Naive thymus-derived CD4-positive, alpha-beta T cell (primary cell): ENCODE results near the gene RPL15. TPM values are rescaled to one million over a fixed set of nuclear protein-coding genes. Genes with fewer than 3 reads are reported as not detected.

Experiments
- polyA plus RNA-seq, 2 donors: library from polyadenylated mRNA; unstranded; fragments of 300-500 nt; fragmentation: Illumina TruSeq; gene quantifications; one replicate each; pipeline ENCODE4 v1.2.3, GENCODE V29; 2021
- total RNA-seq, 6 experiments: library from RNA in 5 of 6; stranded (reverse) in 5 of 6; gene quantifications; 1 replicate in 5 of 6; 2 replicates in 1 of 6; pipeline ENCODE4 v1.2.3 and lab custom pipeline; 2021 to 2026

Gene RPL15
- total and polyA plus RNA-seq, 7 experiments from 2014 or later, result 1,489 to 6,097 (median 2,232) TPM

Other genes with a start within 250 kb of the RPL15 start
- gene UBE2E1, start 111.2 kb upstream of the RPL15 start, total RNA-seq, result 10 to 100 TPM; 59.0 to 80.0 (median 69.2) TPM
- 10 to 100 TPM in 1 of 2 donors, 1 to 10 TPM in 1; 5.2 to 22.1 TPM for gene UBE2E1, start 111.2 kb upstream of the RPL15 start, polyA plus RNA-seq
- gene NKIRAS1, start 142 bp upstream of the RPL15 start, total RNA-seq, result 1 to 10 TPM; 2.2 to 6.4 (median 3.2) TPM
- gene NKIRAS1, start 142 bp upstream of the RPL15 start, polyA plus RNA-seq, result 1 to 10 TPM; 3.6 to 4.3 TPM
- gene NR1D2, start 28.2 kb downstream of the RPL15 start, total RNA-seq, result 10 to 100 TPM in 4 of 5 experiments, 1 to 10 TPM in 1; 6.7 to 97.7 (median 53.0) TPM
- gene NR1D2, start 28.2 kb downstream of the RPL15 start, polyA plus RNA-seq, result 10 to 100 TPM; 25.2 to 53.4 TPM